Peyer's patch (tissue), 4 donors: ENCODE measurements around the gene EEF2KMT.

Experiments
- POLR2A ChIP-seq, 2 donors: fragments of 450-650 bp; IDR thresholded peaks; one replicate each; pipeline ENCODE4 v1.5.1; 2017; ENCODE audit warnings: antibody characterized with exemption in 2 of 2, mild to moderate bottlenecking in 2 of 2, moderate library complexity in 2 of 2
- TF ChIP-seq, protein P1 (sequence below), 6 experiments: fragments of 450-650 bp in 4 of 6; fragments of 200-600 bp in 2 of 6; sonication (generic) in 1 of 6; IDR thresholded peaks; one replicate each; pipeline ENCODE4 v1.5.1; 2017 to 2019; ENCODE audit warnings: antibody characterized with exemption in 6 of 6, mild to moderate bottlenecking in 3 of 6, moderate library complexity in 1 of 6

DNA sequence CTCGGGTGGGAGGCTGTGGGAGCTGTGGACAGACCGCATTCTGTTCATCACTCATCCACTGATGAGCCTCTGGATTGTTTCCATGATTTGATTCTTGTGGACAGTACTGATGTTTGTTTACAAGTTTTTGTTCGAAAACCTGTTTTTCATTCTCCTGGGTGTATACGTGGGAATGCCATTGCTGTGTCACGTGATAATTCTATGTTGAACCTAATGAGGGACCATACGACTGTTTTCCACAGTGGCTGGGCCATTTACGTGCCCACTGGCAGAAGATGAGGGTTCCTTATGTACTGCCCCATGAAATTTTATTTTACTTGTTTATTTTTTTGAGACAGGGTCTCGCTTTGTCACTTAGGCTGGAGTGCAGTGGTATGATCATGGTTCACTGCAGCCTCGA is 28.5 kb downstream of the EEF2KMT start:
- TF ChIP-seq, protein P1, sequence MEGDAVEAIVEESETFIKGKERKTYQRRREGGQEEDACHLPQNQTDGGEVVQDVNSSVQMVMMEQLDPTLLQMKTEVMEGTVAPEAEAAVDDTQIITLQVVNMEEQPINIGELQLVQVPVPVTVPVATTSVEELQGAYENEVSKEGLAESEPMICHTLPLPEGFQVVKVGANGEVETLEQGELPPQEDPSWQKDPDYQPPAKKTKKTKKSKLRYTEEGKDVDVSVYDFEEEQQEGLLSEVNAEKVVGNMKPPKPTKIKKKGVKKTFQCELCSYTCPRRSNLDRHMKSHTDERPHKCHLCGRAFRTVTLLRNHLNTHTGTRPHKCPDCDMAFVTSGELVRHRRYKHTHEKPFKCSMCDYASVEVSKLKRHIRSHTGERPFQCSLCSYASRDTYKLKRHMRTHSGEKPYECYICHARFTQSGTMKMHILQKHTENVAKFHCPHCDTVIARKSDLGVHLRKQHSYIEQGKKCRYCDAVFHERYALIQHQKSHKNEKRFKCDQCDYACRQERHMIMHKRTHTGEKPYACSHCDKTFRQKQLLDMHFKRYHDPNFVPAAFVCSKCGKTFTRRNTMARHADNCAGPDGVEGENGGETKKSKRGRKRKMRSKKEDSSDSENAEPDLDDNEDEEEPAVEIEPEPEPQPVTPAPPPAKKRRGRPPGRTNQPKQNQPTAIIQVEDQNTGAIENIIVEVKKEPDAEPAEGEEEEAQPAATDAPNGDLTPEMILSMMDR (IDR thresholded peaks at IDR 0.05): no peak
- TF ChIP-seq POLR2A (IDR thresholded peaks at IDR 0.05): no peak
